H54 (cell line): ENCODE data around the gene PCNT.
A peak's percentile ranks its signal among the peaks of the same experiment; 100 is the strongest.
"Not testable (repeated sequence)": the region's sequence is repeated elsewhere in the genome, so short reads cannot be mapped to it uniquely, and the experiment has no call there.

Experiments used
- DNase-seq: peaks from one replicate; pipeline ENCODE4 v3.0.0; 2011; ENCODE audit warnings: low spot score, mixed read lengths; ENCODE audit not compliant: insufficient read length
- FAIRE-seq: peaks from 3 replicates; lab custom pipeline; 2011; peaks lifted over from hg19 to GRCh38; lab: Jason Lieb, UNC
- POLR2A ChIP-seq: IDR thresholded peaks from 2 replicates; pipeline ENCODE4 v1.6.1; 2011; ENCODE audit warnings: low read depth, mild to moderate bottlenecking, low read length

Gene PCNT

GRCh38 chr21:46458315-46459023 is 134.5 kb downstream of the PCNT start, which contains the start of gene DIP2A:
DIP2A (plus strand) TSS chr21:46458891; CDS start chr21:46459132, 241 bp downstream.
- DNase-seq (peak; percentile 99), FAIRE-seq (no peak)
- TF ChIP-seq POLR2A = peak; percentile 96

GRCh38 chr21:46459024-46459355 is 135.0 kb downstream of the PCNT start:
- TF ChIP-seq POLR2A = peak; percentile 89
- DNase-seq = no peak
- no peak for FAIRE-seq

- DNase-seq (no peak), FAIRE-seq (no peak)
- TF ChIP-seq POLR2A = no peak
Measured at GRCh38 chr21:46459356-46460112, 135.6 kb downstream of the PCNT start.

- DNase-seq (no peak), FAIRE-seq (no peak)
- TF ChIP-seq POLR2A = no peak
Measured at GRCh38 chr21:46461909-46462308, 138.0 kb downstream of the PCNT start.

GRCh38 chr21:46465153-46465552 is 141.2 kb downstream of the PCNT start:
- DNase-seq, FAIRE-seq: not testable (repeated sequence)

GRCh38 chr21:46465651-46466050 is 141.7 kb downstream of the PCNT start:
- TF ChIP-seq POLR2A = no peak
- FAIRE-seq (no peak), DNase-seq (no peak)

- TF ChIP-seq POLR2A = no peak
- DNase-seq (no peak), FAIRE-seq (no peak)
Measured at GRCh38 chr21:46468108-46468774, 144.3 kb downstream of the PCNT start.

- DNase-seq (no peak), FAIRE-seq (no peak)
- TF ChIP-seq POLR2A = no peak
Measured at GRCh38 chr21:46469275-46469674, 145.3 kb downstream of the PCNT start.

GRCh38 chr21:46471514-46471913 is 147.6 kb downstream of the PCNT start:
- no peak for DNase-seq
- no peak for TF ChIP-seq POLR2A
- FAIRE-seq = no peak

GRCh38 chr21:46472246-46472645 is 148.3 kb downstream of the PCNT start:
- no peak for TF ChIP-seq POLR2A
- FAIRE-seq = no peak
- no peak for DNase-seq

- DNase-seq (no peak), FAIRE-seq (no peak)
- TF ChIP-seq POLR2A = no peak
Measured at GRCh38 chr21:46474382-46474781, 150.4 kb downstream of the PCNT start.

GRCh38 chr21:46475296-46475695 is 151.3 kb downstream of the PCNT start:
- no peak for DNase-seq
- no peak for TF ChIP-seq POLR2A
- FAIRE-seq = no peak

- FAIRE-seq (no peak), DNase-seq (no peak)
- no peak for TF ChIP-seq POLR2A
Measured at GRCh38 chr21:46477765-46478164, 153.8 kb downstream of the PCNT start.

GRCh38 chr21:46478910-46479309 is 155.0 kb downstream of the PCNT start:
- DNase-seq (no peak), FAIRE-seq (no peak)
- TF ChIP-seq POLR2A = no peak

- FAIRE-seq = no peak
- no peak for DNase-seq
- TF ChIP-seq POLR2A = no peak
Measured at GRCh38 chr21:46480466-46480865, 156.5 kb downstream of the PCNT start.
